PC-3 (cell line): ENCODE data around the gene PDZRN3. TPM values are rescaled to one million over a fixed set of nuclear protein-coding genes. Genes with fewer than 3 reads are reported as not detected.

ENCODE experiments used
- ATAC-seq: fragments of 200-7000 bp; cut with Tn5 transposase; 2 replicates; pipeline ENCODE4 v1.9.1; 2020; ENCODE audit warnings: mild to moderate bottlenecking, moderate library complexity
- BruUV-seq: library from RNA; stranded (reverse); fragments of 400-500 nt; replicated peaks from 2 replicates; lab custom pipeline; 2021; lab: Mats Ljungman, UMichigan
- CTCF ChIA-PET: fragments of 300-600 bp; sonication (Branson Sonifier 250); formaldehyde crosslinking; loops from one replicate; lab custom pipeline; 2022; ENCODE audit warnings: antibody characterized with exemption; lab: Charles Lee
- POLR2A ChIA-PET: fragments of 300-600 bp; sonication (Branson Sonifier 250); formaldehyde crosslinking; loops from one replicate; lab custom pipeline; 2022; ENCODE audit warnings: antibody characterized with exemption; ENCODE audit not compliant: unreplicated experiment; lab: Charles Lee
- DNase-seq: peaks from one replicate; pipeline ENCODE4 v3.0.0-alpha.2; 2015
- H2AFZ ChIP-seq: fragments of 300-600 bp; sonication (generic); 2 replicates; pipeline ENCODE4 v1.6.0; 2016; ENCODE audit warnings: antibody characterized with exemption, low read length
- H3F3A ChIP-seq: fragments of 300-600 bp; sonication (generic); one replicate; pipeline ENCODE4 v1.6.0; 2017; ENCODE audit warnings: antibody characterized with exemption, low read length, control low read depth, mild to moderate bottlenecking; ENCODE audit not compliant: unreplicated experiment
- H3K27ac ChIP-seq: fragments of 300-600 bp; sonication (generic); 2 replicates; pipeline ENCODE4 v1.5.1; 2016; ENCODE audit warnings: mild to moderate bottlenecking, low read length
- H3K27me3 ChIP-seq: fragments of 300-600 bp; sonication (generic); 2 replicates; pipeline ENCODE4 v1.6.1; 2016; ENCODE audit warnings: low read length, mixed read lengths
- H3K36me3 ChIP-seq: fragments of 300-600 bp; sonication (generic); 2 replicates; pipeline ENCODE4 v1.6.1; 2016; ENCODE audit warnings: low read depth, mixed run types, low read length, mixed read lengths
- H3K4me1 ChIP-seq: fragments of 300-600 bp; sonication (generic); 2 replicates; pipeline ENCODE4 v1.5.1; 2016; ENCODE audit warnings: low read length; ENCODE audit not compliant: insufficient read depth
- H3K4me2 ChIP-seq: fragments of 300-600 bp; sonication (generic); 2 replicates; pipeline ENCODE4 v1.6.0; 2016; ENCODE audit warnings: low read length
- H3K4me3 ChIP-seq: fragments of 300-600 bp; sonication (generic); 2 replicates; pipeline ENCODE4 v1.5.1; 2016; ENCODE audit warnings: mild to moderate bottlenecking, low read length, mixed read lengths
- H3K79me2 ChIP-seq: fragments of 300-600 bp; sonication (generic); 2 replicates; pipeline ENCODE4 v1.6.1; 2017; ENCODE audit warnings: low read length, mixed read lengths
- H3K9ac ChIP-seq: fragments of 300-600 bp; sonication (generic); 2 replicates; pipeline ENCODE4 v1.6.0; 2016; ENCODE audit warnings: mild to moderate bottlenecking, low read length
- H3K9me2 ChIP-seq: fragments of 300-600 bp; sonication (generic); replicated peaks from 2 replicates; pipeline ENCODE4 v1.6.1; 2016; ENCODE audit warnings: mixed run types, low read length, mixed read lengths
- H3K9me3 ChIP-seq: fragments of 300-600 bp; sonication (generic); 2 replicates; pipeline ENCODE4 v1.6.1; 2016; ENCODE audit warnings: low read length, mixed read lengths
- H4K20me1 ChIP-seq: fragments of 300-600 bp; sonication (generic); 2 replicates; pipeline ENCODE4 v1.6.1; 2016; ENCODE audit warnings: low read length, mixed read lengths
- CTCF ChIP-seq: fragments of 300-600 bp; sonication (generic); conservative IDR thresholded peaks from 2 replicates; pipeline ENCODE4 v1.5.1; 2017; ENCODE audit warnings: antibody characterized with exemption, low read depth, mild to moderate bottlenecking, low read length
- EZH2 ChIP-seq: fragments of 300-600 bp; sonication (generic); IDR thresholded peaks from one replicate; pipeline ENCODE4 v1.6.1; 2017; ENCODE audit warnings: antibody characterized with exemption, mild to moderate bottlenecking, low read length; ENCODE audit not compliant: unreplicated experiment
- EZH2phosphoT487 ChIP-seq: fragments of 300-600 bp; sonication (generic); IDR thresholded peaks from 2 replicates; pipeline ENCODE4 v1.6.1; 2018; ENCODE audit warnings: mild to moderate bottlenecking, antibody characterized with exemption, low read length, borderline replicate concordance
- intact Hi-C: fragments of 100-400 bp; cut with micrococcal nuclease; formaldehyde crosslinking; loops from 2 replicates; pipeline ENCODE4 v1.9.0; 2023
- total RNA-seq: library from RNA; depleted of rRNA; stranded (reverse); fragments of >200 nt; gene quantifications from 2 replicates; pipeline ENCODE4 v1.2.3, GENCODE V29; 2014

PDZRN3 gene
- total RNA-seq, 1 experiment from 2014 or later = not detected

GRCh38 chr3:73661265-73661664, 36.5 kb upstream of the PDZRN3 start:
- no peaks in the 10 kb centered on the region for H3K27me3 ChIP-seq
- no peaks in the 10 kb centered on the region for H3K4me1 ChIP-seq
- POLR2A ChIA-PET = no interaction called here
- no peaks in the 10 kb centered on the region for H4K20me1 ChIP-seq
- no peak for DNase-seq
- no peak overlapping the region for H3K27ac ChIP-seq
- H3K9ac ChIP-seq = no peak overlapping the region
- TF ChIP-seq EZH2 (no peak), EZH2phosphoT487 (no peak), CTCF (no peak)
- no peak overlapping the region for H2AFZ ChIP-seq
- no peak overlapping the region for H3K4me2 ChIP-seq
- H3K9me2 ChIP-seq = no peaks in the 10 kb centered on the region
- no peaks in the 10 kb centered on the region for H3F3A ChIP-seq
- 0 out of 2 replicates have a peak, but pooled peaks cover 6% of the 10 kb centered on the region for H3K9me3 ChIP-seq
- intact Hi-C loops = no loop called here
- CTCF ChIA-PET = no interaction called here
- ATAC-seq = no peak
- H3K4me3 ChIP-seq = no peak overlapping the region
- H3K79me2 ChIP-seq = no peaks in the 10 kb centered on the region
- no peaks in the 10 kb centered on the region for H3K36me3 ChIP-seq
- BruUV-seq = no TSS peak

GRCh38 chr3:73658227-73658626, 33.5 kb upstream of the PDZRN3 start:
- no peak overlapping the region for H3K4me2 ChIP-seq
- ChIA-PET POLR2A (no interaction called here), CTCF (no interaction called here)
- H3K27ac ChIP-seq = no peak overlapping the region
- no peak for TF ChIP-seq EZH2
- no peak for TF ChIP-seq EZH2phosphoT487
- TF ChIP-seq CTCF = no peak
- DNase-seq (no peak), ATAC-seq (no peak)
- H2AFZ ChIP-seq = no peak overlapping the region
- H4K20me1 ChIP-seq = no peaks in the 10 kb centered on the region
- BruUV-seq = no TSS peak
- no peaks in the 10 kb centered on the region for H3F3A ChIP-seq
- no peaks in the 10 kb centered on the region for H3K36me3 ChIP-seq
- no peak overlapping the region for H3K4me3 ChIP-seq
- H3K9me3 ChIP-seq = 0 out of 2 replicates have a peak, but pooled peaks cover 15% of the 10 kb centered on the region
- H3K9ac ChIP-seq = no peak overlapping the region
- no peaks in the 10 kb centered on the region for H3K79me2 ChIP-seq
- no peaks in the 10 kb centered on the region for H3K27me3 ChIP-seq
- no peaks in the 10 kb centered on the region for H3K4me1 ChIP-seq
- intact Hi-C loops = no loop called here
- no peaks in the 10 kb centered on the region for H3K9me2 ChIP-seq

- ChIA-PET CTCF (no interaction called here), POLR2A (no interaction called here)
- H2AFZ ChIP-seq = no peak overlapping the region
These were observed 32.4 kb upstream of the PDZRN3 start for GRCh38 chr3:73657186-73657585.

More at GRCh38 chr3:73657186-73657585, 32.4 kb upstream of the PDZRN3 start:
- no peaks in the 10 kb centered on the region for H3F3A ChIP-seq
- intact Hi-C loops = no loop called here
- no peaks in the 10 kb centered on the region for H3K27me3 ChIP-seq
- DNase-seq (no peak), ATAC-seq (no peak)
- no peak overlapping the region for H3K4me3 ChIP-seq
- H3K9me3 ChIP-seq = 0 out of 2 replicates have a peak, but pooled peaks cover 15% of the 10 kb centered on the region
- no peak overlapping the region for H3K4me2 ChIP-seq
- TF ChIP-seq EZH2phosphoT487 (no peak), EZH2 (no peak), CTCF (no peak)
- H3K9ac ChIP-seq = no peak overlapping the region
- no peaks in the 10 kb centered on the region for H3K4me1 ChIP-seq
- H3K27ac ChIP-seq = no peak overlapping the region
- H4K20me1 ChIP-seq = no peaks in the 10 kb centered on the region
- BruUV-seq = no TSS peak
- H3K9me2 ChIP-seq = no peaks in the 10 kb centered on the region
- no peaks in the 10 kb centered on the region for H3K79me2 ChIP-seq
- H3K36me3 ChIP-seq = no peaks in the 10 kb centered on the region
